ENCODE data around the gene ATP9B.

ATP9B gene

DNA sequence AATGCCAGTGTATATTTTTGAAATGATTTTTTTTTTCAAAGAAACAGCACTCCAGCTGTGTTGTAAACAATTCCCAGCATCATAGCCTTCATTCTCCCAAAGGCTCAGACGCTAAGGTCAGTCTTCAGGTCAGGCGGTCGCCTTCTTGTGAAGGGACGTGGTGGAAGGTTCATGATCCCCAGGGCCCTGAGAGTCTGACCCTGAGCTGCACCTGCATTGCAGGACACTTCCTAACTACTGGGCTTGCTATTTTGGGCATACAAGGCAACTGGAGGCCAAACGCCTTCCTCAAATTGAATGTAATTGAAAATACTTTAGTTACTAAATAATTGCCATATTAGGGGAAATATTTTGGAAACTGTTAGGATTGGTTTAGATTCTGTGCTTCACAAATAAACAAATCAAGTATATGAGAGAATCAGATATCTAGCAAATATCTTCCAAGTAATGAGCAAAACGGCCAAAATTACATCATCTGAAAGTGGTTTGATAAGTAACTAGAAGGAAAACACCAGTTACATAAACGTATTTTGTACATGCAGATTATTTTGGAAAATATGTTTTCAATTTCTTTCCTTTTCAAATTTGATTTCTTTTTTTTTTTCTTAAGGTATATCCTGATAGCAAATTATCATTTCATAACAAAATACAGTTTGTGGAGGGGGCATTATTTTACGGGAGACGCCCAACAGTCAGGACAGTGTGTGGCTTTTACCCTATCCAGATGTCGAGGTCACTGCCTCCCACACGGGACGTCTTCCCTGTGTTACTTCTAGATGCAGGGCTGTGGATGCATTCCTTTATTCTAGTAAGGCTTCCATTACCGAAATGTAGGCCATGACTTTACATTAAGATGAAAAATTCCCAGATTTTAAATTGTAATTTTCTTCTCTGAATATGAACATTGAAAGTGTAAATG is 136.0 kb downstream of the ATP9B start:
- no peak for DNase-seq

DNA sequence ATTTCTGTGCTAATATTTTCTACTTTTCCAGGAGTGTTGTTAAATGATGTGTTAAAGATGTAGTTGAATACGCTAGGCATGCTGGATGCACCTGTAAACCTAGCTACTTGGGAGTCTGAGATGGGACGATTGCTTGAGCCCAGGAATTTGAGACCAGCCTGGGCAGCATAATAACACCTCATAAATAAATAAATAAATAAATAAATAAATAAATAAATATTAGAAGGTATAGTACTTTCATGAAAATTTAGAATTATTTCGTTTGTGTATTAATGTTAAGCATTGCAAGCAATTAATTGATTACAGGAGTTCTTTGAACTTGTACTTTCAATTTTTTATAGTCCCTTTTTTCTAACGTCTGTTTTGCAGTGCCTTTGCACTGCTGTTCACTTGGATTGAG is 137.2 kb downstream of the ATP9B start:
- DNase-seq = no peak

DNA sequence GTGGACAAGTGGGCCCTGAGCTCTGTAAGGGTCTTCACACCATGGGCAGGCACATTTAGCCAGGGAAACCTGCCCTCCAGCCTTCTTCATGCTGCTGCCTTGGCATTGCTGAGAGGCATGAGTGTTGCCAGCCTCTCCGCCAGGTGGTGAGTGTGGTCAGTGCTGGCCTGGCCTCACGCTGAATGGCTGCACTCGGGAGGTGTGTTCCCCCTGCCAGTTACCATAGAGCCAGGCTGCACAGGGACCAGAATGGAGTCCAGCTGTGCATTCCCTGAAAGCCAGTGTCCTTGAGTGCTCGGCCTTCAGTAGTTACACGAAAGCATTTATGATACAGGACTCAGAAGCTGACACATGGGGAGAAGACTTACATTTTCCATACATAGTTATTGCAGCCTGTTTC is 139.7 kb downstream of the ATP9B start:
- no peak for DNase-seq

DNA sequence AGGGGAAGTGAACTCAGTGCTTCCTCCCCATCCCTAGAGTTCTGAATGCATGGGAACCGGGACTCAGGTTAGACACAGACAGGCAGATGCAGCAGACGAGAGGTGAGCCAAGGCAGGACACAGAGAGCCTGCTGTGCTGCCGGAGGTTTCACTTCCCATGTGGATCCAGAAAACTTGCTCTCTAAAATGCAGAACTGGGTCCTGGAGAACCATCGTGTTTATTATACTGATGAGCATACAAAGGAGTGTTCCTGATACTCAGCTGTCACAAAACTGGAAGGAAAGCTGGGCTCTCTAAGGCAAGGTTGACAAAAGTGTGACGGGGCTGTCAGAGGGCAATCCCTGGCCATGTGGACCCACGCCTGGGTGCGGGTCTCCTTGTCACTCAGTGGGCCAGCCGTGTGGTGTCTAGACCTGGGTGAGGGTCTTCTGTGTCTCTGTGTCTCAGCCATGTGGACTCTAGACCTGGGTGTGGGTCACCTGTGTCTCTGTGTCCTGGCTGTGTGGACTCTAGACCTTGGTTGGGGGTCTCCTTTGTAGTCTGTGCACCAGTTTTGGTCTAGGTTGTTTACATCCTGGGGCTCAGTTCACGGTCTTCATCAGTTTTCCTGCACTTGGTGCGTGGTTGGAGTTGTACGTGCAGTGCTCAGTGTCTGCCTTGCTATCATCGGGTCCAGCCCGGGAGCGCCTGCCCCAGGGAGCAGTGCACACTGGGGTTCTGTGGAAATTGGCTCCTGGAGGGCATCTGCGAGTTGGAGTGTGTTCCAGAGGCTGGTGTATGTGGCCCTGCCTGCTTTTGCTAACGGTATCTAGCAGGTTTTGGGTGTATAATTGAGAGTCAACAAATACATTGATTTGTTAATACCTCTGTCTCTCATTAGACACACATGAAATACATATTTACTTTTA is 141.1 kb downstream of the ATP9B start:
- DNase-seq = no peak

DNA sequence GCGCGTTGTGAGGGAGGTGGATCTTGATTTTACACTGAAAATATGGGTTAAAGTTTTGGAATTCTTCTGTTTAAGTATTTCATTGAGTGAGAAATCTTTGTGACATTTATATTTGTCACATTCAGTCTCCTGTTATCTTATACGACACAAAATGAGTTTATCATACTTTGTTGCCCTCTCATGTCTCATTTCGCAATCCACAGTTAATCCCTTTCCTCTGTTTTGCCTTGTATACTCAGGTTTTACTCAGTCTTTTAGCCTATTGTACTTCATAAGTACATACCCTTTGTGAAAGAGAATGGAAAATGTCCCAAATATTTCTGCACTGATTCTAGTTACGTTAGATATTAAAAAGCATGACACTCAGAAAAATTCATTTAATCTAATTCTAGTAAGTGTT is 142.7 kb downstream of the ATP9B start:
- DNase-seq = no peak

DNA sequence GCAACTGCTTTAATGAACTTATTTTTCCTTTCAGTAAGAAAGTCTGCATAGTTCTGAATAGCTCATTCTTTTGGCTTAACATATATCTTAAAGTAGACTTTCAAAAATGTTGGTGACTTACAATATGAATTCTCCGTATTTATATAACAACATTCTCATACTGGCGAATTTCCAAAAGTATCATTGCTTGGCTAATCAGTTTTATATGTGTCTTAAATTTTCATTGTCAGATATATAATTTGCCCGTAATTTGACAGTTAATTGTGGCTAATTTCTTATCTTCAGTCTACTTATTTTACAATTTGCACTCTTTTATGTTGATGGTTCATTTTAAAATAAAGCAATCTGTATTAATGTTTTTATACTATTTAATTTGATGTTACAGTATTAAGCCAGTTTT is 144.9 kb downstream of the ATP9B start:
- no peak for DNase-seq

DNA sequence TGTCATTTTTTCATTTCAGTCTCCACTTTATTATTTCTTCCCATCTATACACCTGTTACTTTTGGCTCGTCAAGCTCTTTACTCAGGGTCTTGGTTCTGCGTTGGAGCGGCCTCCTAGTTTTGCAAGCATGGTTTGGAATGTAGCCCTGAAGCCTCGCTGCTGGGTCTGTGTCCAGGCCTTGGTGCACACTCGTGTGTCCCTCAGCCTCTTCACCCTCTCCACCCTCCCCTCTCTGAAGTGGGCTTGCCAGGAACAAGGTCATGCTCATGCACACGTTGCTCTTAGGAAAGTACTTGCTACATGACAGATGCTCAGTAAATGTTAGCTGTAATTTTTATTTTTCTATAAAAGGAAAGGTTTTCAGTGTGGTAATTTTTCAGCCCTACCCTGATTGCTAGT is 147.0 kb downstream of the ATP9B start:
- no peak for DNase-seq

DNA sequence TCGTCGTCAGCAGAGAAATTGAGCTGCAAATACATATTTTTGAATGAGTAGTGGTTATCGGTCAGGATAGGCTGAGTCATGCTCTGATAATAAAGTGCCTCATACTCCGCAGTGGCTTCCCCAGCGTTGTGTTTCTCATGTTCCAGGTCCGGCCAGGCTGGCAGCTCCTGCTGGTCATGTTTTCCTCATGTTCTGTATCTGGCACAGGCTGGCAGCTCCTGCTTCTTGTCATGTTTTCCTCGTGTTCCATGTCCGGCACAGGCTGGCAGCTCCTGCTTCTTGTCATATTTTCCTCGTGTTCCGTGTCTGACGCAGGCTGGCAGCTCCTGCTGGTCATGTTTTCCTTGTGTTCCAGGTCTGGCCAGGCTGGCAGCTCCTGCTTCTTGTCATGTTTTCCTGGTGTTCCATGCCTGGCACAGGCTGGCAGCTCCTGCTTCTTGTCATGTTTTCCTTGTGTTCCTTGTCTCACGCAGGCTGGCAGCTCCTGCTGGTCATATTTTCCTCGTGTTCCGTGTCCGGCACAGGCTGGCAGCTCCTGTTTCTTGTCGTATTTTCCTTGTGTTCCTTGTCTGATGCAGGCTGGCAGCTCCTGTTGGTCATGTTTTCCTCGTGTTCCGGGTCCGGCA is 148.9 kb downstream of the ATP9B start:
- DNase-seq = no peak

DNA sequence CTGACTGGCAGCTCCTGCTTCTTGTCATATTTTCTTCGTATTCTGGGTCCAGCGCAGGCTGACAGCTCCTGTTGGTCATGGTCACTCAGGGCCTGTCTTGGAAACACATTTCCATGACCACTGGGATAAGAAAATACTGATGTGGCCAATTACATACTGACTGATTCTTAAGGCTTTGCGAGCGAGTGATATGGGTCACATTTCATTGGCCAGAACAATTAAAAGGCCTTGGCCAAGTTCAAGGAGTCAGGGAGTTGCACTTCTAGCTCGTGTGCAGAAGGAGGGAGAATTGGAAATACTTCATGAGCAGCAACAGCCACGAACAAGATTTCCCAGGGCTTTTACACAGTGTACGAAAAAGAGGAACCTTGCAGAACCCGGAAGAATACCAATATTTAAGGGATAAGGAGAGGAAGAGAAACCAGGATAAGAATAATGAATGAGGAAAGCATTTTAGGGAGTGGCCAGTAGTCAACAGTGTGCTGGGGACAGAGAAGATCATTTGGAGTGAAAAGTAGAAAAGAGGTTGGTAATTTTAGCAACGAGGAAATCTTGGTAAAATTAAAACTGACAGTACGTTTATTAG is 149.5 kb downstream of the ATP9B start:
- DNase-seq = no peak

DNA sequence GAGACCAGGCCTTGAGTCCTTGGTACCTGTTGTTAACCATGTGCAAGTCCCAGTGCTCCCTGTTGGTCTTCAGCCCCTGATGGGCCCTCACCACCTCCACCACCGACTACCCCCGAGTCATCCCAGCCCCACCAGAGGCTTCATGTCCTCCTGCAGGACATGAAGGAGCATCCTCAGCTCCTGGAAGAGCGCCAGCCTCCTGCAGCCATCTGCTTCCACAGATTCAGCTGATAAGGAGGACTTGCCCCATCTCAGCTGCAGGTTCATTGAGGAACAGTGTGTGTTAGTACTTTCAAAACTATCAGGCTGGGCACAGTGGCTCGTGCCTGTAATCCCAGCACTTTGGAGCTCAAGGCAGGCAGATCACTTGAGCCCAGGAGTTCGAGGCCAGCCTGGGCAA is 151.9 kb downstream of the ATP9B start:
- DNase-seq = no peak

DNA sequence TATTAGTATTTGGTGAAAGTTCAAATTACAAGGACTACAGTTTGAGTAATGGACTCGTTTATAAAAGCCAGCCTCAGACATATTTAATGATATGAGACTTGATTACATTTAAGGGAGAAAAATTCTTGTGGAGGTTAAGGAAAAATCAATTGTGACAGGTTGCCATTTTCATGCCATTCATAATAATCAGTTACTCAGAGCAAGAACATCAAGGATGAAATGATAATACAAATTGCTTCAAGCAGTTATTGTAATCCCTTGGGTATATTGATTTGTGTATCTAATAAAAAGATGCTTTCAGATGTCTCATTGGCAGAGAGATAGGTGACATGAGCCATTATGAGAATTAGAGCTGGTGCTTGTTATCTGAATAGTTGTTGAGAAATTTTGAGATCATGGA is 153.6 kb downstream of the ATP9B start:
- no peak for DNase-seq

DNA sequence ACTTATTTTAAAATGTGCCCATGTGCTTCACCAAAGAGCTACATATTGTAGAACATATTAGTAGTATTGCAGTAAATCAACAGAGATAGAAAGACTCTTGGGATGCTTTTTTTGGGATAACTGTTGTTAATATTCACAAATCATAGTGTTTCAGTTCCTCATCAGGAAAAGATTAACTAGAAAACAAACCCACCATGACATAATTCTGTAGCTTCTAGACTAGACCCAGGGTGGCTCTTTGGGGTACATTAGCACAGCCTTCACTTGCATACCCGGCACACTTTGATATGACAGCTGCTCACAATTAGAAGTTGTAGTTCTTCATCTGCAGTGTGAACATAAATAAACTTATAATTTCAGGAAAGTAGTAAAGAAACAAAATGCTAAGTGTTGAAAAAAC is 154.2 kb downstream of the ATP9B start:
- no peak for DNase-seq

DNA sequence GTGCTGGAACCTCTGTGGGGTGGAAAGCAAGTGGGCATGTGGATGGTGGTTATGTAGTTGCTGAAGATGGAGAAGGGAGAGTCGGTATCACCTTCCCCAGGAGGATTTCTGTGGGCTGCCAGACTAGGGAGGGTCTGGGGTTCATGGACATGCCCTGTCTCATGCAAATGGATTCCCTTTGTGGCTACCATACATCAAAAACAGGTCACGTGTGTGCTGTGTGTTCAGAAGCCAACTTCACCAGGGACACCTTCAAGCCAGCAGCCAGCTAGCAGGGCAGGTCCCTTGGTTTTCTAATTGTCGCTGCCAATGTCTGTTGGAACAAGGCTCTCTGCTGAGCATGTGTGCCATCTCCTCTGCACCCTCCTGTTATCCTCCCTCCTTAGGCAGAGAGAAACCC is 155.2 kb downstream of the ATP9B start:
- no peak for DNase-seq

DNA sequence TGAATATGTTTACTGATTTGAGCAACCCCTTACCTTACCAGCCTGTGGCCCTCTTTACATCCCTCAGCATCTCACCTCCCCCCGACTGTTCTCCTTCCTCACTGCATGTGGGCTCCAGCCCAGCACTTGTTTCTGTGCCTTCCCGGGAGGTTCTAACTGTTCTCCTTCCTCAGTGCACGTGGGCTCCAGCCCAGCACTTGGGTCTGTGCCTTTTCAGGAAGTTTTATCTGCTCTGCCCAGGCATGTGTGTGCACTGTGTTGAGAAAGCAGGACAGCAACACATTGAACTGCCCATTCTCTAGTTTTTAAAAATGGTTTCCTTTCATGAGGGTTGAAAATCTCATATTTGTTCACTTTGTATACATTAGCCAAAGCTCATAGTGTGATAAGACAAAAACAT is 158.4 kb downstream of the ATP9B start:
- no peak for DNase-seq

DNA sequence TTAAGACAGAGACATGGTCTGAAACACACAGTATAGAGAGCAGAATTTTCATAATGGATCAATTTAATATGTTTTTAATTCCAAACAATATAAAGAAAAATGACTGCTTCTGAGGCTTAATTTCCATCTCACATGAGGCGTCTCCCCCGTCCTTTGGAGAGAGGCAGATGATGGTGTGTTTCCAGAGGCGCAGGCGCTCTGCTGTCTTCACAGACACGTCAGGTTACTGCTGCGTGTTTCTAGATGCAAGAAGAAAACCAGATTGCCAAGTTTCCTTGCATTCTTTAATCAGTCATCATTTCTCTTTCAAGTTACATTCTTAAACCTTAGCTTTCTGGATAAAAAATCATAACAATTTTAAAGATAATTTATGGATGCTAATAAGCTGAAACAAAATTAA is 160.2 kb downstream of the ATP9B start:
- no peak for DNase-seq

DNA sequence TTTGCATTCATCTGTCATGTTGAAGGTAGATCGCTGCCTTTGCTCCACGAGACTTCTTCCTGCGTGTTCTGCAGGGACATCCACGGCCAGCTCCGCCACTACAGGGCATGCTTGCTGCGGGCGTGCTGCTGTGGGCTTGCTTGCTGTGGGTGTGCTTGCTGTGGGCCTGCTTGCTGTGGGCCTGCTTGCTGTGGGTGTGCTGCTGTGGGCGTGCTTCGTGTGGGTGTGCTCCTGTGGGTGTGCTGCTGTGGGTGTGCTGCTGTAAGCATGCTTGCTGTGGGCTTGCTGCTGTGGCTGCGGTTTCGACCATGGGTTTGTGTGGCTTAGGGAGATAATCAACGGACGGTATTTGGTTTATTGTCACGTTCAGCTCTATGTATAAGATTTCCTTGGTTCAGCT is 165.2 kb downstream of the ATP9B start:
- DNase-seq = no peak

DNA sequence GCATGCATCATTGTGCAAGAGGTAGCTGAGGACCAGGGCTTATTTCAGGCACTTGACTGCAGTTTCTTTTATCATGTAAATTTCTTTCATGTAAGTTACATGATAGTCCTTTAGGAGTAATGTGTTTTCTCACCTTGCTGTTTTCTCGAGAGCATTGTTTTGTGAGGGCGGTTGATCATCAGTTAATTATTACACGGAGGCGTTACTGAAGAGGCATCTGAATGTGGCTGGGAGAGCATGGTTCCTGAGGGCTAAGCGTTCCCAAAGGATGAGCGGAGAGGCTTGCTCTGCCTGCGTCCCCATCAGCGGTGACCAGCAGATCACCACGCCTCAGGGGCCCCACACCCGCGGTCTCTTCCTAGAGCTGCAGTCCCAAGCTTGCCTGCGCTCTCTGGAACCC is 170.4 kb downstream of the ATP9B start:
- DNase-seq = no peak

DNA sequence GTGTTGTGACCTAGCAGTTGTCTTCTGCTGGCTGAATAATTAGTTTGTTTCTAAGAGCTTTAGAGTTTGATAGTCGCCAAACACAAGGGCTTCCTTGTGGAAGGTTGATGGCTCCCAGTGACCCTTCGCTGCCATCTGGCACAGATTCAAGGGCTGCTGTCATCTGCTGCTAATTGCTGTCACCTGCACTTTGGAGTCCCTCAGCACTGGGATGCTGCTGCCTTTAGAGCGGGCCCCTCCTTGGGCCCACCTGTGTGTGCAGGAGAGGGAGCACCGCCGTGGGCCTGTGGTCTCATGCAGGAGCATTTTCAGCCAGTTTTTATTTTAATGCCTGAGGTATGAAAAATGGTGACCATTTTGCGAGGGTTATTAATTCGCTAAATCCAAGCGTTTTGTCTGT is 172.6 kb downstream of the ATP9B start:
- no peak for DNase-seq

DNA sequence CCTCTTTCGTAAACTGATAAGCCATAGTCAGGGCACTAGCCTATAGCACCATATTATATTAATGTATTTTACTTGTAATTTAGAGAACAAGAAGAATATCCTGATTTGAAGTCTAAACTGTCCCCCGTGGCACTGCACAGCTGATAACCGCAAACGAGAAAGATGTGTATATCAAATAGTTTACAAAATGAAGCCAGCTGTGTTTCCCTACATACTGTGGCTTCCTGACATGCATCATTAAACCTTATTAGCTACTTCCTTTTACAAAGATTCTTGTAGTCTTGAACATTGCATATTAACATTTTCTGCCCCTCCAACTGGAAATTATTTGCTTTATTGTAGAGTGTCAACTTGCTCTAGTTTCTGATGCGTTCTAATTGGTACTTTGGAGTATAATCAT is 173.1 kb downstream of the ATP9B start:
- no peak for DNase-seq

DNA sequence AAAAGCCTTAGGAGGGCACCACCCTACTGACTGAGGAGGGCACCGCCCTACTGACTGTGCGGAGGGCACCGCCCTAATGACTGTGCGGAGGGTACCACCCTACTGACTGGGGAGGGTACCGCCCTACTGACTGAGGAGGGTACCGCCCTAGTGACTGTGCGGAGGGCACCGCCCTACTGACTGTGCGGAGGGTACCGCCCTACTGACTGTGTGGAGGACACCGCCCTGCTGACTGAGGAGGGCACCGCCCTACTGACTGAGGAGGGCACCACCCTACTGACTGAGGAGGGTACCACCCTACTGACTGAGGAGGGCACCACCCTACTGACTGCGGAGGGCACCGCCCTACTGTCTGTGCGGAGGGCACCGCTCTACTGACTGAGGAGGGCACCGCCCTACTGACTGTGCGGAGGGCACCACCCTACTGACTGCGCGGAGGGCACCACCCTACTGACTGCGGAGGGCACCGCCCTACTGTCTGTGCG is 176.4 kb downstream of the ATP9B start:
- DNase-seq = peak; percentile 73

DNA sequence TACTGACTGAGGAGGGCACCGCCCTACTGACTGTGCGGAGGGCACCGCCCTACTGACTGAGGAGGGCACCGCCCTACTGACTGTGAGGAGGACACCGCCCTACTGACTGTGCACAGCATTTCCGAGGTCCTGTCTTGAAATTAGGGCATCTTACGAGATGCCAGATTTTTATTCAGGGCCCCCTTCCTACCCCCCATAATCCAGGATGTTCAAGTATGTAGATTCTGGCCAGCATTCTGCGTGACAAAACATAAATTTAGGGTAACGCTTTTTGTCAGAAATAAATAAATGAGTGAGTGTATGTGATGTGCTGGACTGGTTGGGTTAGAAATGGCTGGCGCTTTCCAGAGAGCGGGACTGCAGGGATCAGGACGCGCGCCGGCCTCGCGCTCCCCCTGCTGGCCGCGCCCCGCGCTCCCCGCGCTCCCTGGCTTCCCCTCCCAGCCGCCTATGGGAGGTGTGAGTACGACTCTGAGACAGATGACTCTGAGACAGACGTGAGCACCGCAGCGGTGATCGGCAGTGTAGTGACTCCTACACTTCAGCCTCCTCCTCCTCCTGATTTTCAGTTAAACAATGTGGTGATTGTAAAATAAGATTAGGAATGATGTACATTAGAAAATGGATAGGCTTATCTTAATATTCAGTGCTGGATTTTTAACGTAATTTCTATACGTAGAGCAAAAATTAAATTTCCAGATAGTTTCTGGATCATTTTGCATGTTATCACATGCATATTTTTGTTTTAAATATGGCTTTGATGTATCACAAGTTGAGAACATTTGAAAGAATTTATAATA is 177.3 kb downstream of the ATP9B start:
- peak; percentile 89 for DNase-seq

DNA sequence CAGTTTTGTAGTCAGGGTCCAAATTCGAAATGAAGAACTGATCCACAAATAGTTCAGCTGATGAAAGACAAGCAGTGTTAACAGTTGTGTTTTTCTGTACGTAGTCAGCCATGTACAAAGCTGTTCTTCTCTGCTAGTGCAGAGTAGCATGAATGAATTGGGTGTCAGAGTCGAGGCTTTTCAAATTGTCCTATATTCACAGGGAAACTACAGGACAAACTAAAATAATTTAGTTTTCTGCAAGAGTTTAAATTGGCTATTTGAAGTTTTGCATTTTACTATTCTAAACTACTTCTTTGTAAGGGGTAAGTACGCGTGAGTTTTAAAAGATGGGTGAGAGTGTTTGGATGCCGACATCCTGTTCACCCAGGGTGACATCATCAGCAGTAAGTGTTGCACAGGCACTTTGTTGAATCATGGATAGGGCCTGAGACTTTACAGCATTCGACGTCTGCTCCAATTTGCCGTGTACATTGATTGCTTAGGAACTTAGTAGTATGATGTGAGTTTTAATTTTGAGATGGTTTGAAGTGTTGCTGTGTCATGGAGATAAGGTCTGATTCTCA is 179.4 kb downstream of the ATP9B start:
- DNase-seq = no peak

Data from activated CD4-positive, alpha-beta T cell treated with anti-CD3 and anti-CD28 coated beads, Interleukin-2, Interleukin-6, amounts not matched to agents 100 ng/mL and 50 ng/mL, durations not matched to agents 16 hours and 8 hours (primary cell).